Dendritic cell treated with granulocyte-macrophage colony-stimulating factor and Interleukin-4, amounts not matched to agents 40 ng/mL and 50 ng/mL, for 4 days (primary cell): ENCODE data around the gene NEK9.

Experiments used
- H3K27ac Mint-ChIP-seq: one replicate; pipeline ENCODE4 v1.8.0; 2022; ENCODE audit warnings: mild to moderate bottlenecking, mixed read lengths
- H3K27me3 Mint-ChIP-seq: one replicate; pipeline ENCODE4 v1.8.0; 2022; ENCODE audit warnings: mild to moderate bottlenecking, mixed read lengths
- H3K36me3 Mint-ChIP-seq: one replicate; pipeline ENCODE4 v1.8.0; 2022; ENCODE audit warnings: low read depth, mixed read lengths
- H3K4me1 Mint-ChIP-seq: one replicate; pipeline ENCODE4 v1.8.0; 2022; ENCODE audit warnings: low read depth, mixed read lengths
- H3K4me3 Mint-ChIP-seq: one replicate; pipeline ENCODE4 v1.8.0; 2022; ENCODE audit warnings: mild to moderate bottlenecking, moderate library complexity, mixed read lengths
- H3K9me3 Mint-ChIP-seq: one replicate; pipeline ENCODE4 v1.8.0; 2022; ENCODE audit warnings: mixed read lengths
- intact Hi-C: fragments of 100-400 bp; cut with micrococcal nuclease; formaldehyde crosslinking; loops from one replicate; pipeline ENCODE4 v1.15.0; 2022

The NEK9 gene

DNA sequence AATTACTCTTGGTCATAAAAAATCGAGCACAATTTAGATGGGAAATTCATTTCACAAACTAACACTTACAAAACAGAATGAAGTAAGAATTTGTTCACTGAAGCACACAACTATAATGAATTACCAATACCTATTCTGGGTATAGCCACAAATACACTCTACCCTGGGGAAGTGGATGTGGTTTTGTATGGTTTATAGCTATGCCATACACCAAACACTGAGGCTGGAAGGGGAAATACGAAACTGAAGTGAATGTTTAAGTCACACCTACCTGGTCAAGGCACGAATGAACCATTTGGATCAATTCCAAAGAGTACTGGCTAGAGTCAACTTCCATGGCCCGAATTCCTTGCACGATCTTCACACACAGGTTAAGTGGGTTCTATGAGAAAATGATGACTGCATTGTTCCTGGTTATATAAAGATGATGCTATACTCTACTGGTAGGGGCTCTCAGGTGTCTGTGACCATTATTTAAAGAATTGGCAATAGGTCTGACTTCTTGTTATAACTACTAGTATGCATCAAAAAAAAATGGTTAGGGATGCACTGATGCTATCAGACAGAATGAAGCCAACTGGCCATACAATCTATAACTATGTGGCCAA lies 12.8 kb downstream of the NEK9 start:
- no peak overlapping the region for H3K4me3 Mint-ChIP-seq
- H3K36me3 Mint-ChIP-seq = peaks cover 93% of the 10 kb centered on the region
- no peaks in the 10 kb centered on the region for H3K4me1 Mint-ChIP-seq
- no peaks in the 10 kb centered on the region for H3K9me3 Mint-ChIP-seq
- H3K27me3 Mint-ChIP-seq = no peaks in the 10 kb centered on the region
- intact Hi-C loops = no loop called here
- no peak overlapping the region for H3K27ac Mint-ChIP-seq

DNA sequence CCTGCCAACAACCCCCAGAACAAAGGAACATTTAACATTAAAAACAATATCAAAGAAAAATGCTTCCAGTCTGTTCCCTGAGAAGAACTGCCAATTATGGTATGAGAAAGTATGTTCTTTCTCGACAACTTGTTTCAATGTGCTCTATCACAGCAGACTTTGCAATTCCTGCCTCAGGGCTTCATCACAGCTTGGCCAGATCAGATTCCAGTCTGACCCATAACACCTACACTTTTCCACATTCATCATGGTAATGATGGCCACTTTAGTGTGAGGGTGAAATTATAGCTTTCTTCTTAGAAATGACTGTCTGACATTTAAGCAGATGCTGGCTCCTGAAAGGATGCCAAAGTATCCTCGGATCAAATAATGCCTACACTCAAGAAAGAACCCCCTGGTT lies 17.0 kb downstream of the NEK9 start:
- intact Hi-C loops = no loop called here
- Mint-ChIP-seq H3K4me3 (no peak overlapping the region), H3K36me3 (peaks cover 93% of the 10 kb centered on the region)

DNA sequence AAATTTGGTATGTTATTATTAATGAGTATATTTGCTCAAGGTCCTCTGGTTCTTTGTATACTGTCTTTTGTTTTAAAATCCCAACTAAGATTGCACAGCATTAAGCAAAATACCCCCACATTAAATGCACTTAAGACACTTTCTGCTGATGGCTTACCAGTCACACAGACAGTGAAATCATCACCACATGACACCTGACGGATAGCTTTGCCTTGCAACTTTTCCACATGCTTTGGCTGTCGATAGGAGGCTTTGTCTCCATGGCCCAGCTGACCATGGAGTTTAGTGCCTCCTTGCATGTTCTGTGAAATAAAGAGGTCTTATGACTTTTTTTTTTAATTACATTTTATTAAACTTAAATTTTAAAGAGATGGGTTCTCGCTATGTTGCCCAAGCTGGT lies 19.7 kb downstream of the NEK9 start:
- H3K27ac Mint-ChIP-seq = no peak overlapping the region
- intact Hi-C loops = no loop called here
- peaks cover 97% of the 10 kb centered on the region for H3K36me3 Mint-ChIP-seq
- no peak overlapping the region for H3K4me3 Mint-ChIP-seq
- H3K27me3 Mint-ChIP-seq = no peaks in the 10 kb centered on the region
- no peaks in the 10 kb centered on the region for H3K4me1 Mint-ChIP-seq
- no peaks in the 10 kb centered on the region for H3K9me3 Mint-ChIP-seq

More for the DNA sequence above, 17.0 kb downstream of the NEK9 start:
- Mint-ChIP-seq H3K27ac (no peak overlapping the region), H3K9me3 (no peaks in the 10 kb centered on the region), H3K27me3 (no peaks in the 10 kb centered on the region), H3K4me1 (no peaks in the 10 kb centered on the region)

DNA sequence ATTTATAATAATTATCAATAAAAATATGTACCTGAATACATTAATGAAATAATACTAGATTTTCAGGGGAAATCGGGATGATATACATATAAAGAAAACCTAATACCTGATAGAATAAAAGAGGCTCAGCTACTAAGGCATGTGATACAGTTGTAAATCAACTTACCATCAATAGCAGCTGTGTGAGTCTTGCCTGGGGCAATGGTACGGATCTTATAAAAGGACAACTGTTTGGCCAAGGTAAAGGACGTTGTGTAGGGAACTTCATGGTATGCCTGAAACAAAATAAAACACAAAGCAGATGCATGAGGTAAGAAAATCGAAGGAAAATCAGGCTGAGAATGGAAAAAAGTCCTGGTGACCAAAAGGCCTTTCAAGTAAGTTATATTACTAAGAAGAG lies 25.4 kb downstream of the NEK9 start:
- no peak overlapping the region for H3K4me3 Mint-ChIP-seq
- no peaks in the 10 kb centered on the region for H3K4me1 Mint-ChIP-seq
- no peaks in the 10 kb centered on the region for H3K9me3 Mint-ChIP-seq
- intact Hi-C loops = no loop called here
- H3K27ac Mint-ChIP-seq = no peak overlapping the region
- peaks cover 98% of the 10 kb centered on the region for H3K36me3 Mint-ChIP-seq
- H3K27me3 Mint-ChIP-seq = no peaks in the 10 kb centered on the region

DNA sequence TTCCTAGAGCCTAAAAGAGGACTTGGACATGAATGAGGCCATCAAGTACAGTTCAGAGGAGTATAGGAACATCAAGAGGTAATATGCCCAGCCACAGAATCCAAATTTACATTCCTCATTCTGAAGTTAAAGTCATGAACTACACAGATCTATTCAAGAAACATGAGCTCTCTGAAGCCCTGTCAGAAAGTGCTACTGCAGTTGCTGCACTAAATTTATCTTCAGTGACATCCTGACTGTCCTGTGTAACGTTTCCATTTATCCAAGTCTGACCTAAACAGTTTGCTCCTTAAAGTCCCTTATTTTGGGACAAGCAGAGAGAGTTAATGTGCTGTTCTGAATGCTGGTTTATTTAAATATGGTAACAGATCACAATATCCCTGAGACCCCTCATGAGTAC lies 28.2 kb downstream of the NEK9 start:
- H3K4me1 Mint-ChIP-seq = no peaks in the 10 kb centered on the region
- intact Hi-C loops = no loop called here
- H3K4me3 Mint-ChIP-seq = no peak overlapping the region
- H3K36me3 Mint-ChIP-seq = peaks cover 98% of the 10 kb centered on the region
- no peaks in the 10 kb centered on the region for H3K27me3 Mint-ChIP-seq
- H3K9me3 Mint-ChIP-seq = no peaks in the 10 kb centered on the region
- H3K27ac Mint-ChIP-seq = no peak overlapping the region

DNA sequence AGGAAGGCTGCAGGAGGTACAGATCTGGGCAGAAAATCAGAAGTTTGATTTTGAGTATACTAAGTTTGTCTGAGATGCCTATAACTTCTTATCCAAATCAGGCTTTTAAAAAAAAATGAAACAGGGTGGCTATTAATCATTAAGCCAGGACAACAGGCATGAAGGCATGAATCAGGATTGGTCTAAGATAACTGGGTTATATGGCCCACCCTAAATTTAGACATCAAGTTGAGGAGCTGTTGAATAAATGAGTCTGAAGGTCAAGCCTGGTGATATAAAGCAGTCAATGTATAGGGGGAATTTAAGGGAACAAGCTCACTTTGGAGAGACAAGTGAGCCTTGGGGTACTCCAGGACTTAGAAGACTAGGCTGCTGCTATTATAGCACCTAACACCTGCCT lies 28.6 kb downstream of the NEK9 start:
- Mint-ChIP-seq H3K27ac (no peak overlapping the region), H3K4me1 (no peaks in the 10 kb centered on the region), H3K4me3 (no peak overlapping the region), H3K9me3 (no peaks in the 10 kb centered on the region), H3K27me3 (no peaks in the 10 kb centered on the region), H3K36me3 (peaks cover 99% of the 10 kb centered on the region)
- intact Hi-C loops = no loop called here

DNA sequence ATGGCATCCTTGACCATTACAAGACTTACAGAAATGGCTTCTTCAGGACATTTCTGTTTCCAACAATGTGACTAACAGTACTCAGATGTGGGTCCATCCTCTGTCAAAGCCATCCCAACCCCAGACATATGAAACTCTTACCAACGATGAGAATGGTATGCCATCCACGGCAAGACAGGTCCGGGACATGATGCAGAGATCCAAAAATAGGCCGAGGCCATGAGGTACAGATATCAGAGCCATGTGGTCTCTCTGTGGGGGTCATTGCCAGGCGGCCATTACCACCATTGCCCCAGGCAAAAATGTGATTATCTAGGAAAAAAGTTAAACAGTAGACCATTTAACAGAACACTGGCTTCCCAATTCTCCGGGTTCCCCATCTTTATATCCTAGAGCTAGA lies 29.9 kb downstream of the NEK9 start:
- H3K36me3 Mint-ChIP-seq = peaks cover 97% of the 10 kb centered on the region

DNA sequence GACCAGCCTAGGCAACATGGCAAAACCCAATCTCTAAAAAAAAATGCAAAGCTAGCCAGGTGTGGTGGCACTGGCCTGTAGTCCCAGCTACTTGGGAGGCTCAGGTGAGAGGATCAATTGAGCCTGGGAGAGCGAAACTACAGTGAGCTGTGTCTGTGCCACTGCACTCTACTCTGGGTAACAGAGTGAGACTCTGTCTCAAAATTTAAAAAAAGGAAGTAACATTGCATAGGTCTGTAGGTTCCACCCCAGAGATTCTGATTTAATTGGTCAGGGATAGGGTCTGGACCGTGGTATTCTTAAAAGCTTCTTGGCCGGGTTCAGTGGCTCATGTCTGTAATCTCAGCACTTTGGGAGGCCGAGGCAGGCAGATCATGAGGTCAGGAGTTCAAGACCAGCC lies 31.2 kb downstream of the NEK9 start:
- Mint-ChIP-seq H3K27ac (no peak overlapping the region), H3K9me3 (no peaks in the 10 kb centered on the region), H3K4me3 (no peak overlapping the region), H3K4me1 (no peaks in the 10 kb centered on the region), H3K36me3 (peaks cover 97% of the 10 kb centered on the region), H3K27me3 (no peaks in the 10 kb centered on the region)
- intact Hi-C loops = no loop called here

More for the DNA sequence above, 29.9 kb downstream of the NEK9 start:
- no peaks in the 10 kb centered on the region for H3K27me3 Mint-ChIP-seq
- no peaks in the 10 kb centered on the region for H3K9me3 Mint-ChIP-seq
- no peaks in the 10 kb centered on the region for H3K4me1 Mint-ChIP-seq
- H3K27ac Mint-ChIP-seq = no peak overlapping the region
- no peak overlapping the region for H3K4me3 Mint-ChIP-seq
- intact Hi-C loops = no loop called here

DNA sequence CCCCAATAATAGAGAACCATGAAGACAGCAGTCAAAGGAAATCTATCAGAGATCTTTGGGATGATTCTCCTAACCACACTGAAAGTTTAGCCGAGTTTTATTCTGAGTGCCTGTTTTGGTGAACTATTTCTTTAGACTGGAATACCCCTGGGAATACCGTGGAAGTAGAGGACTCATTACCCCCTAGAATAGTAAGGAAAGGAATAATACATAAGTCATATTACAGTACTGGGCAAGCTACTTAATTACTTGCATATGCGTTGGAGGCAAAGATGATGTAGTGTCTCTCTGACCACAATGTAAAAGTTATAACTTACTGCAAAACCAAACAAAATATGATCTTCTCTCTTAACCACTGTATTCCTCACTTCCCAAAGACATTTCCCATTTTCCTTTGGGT lies 32.0 kb downstream of the NEK9 start:
- intact Hi-C loops = no loop called here
- Mint-ChIP-seq H3K4me3 (no peak overlapping the region), H3K9me3 (no peaks in the 10 kb centered on the region), H3K36me3 (peaks cover 96% of the 10 kb centered on the region), H3K27me3 (no peaks in the 10 kb centered on the region), H3K4me1 (no peaks in the 10 kb centered on the region), H3K27ac (no peak overlapping the region)

DNA sequence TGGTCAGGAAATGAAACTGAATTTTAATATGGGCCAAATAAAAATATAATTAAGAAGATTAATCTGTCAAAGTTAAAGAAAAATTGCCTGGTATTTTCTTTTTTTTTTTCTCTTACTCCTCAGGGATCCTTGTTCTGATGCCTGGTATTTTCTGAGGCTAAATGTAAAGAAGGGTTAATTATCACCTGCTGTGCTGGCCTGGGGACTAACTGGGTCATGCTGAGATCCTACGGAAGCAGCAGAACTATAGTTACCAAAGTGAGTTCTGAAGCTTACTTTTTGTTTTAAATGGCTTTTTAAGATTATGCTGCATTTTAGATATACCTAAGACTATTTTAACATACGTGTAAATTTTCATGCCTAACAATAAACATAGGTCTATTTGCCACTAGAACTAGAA lies 34.1 kb downstream of the NEK9 start:
- no peaks in the 10 kb centered on the region for H3K4me1 Mint-ChIP-seq
- H3K27ac Mint-ChIP-seq = no peak overlapping the region
- H3K4me3 Mint-ChIP-seq = no peak overlapping the region
- H3K9me3 Mint-ChIP-seq = no peaks in the 10 kb centered on the region
- peaks cover 76% of the 10 kb centered on the region for H3K36me3 Mint-ChIP-seq
- H3K27me3 Mint-ChIP-seq = no peaks in the 10 kb centered on the region
- intact Hi-C loops = no loop called here

DNA sequence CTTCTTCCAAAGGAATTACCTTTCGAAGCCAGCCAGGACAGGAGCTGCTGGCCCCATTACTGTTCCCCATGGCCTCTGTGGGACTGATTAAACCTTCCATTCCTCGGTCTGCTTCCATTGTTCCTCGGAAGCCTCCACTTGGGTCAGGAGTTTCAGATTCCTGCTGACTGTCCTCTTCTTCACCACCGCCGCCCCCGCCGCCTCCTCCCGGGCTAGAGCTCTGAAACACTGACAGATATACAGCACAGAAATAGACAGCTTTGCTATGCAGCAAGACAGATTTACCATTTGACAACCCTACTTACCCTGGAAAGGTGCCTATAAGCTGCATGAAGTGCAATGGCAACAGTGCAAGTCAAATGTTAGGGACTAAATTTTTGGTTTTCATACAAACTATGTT lies 35.6 kb downstream of the NEK9 start:
- H3K4me1 Mint-ChIP-seq = no peaks in the 10 kb centered on the region
- H3K36me3 Mint-ChIP-seq = peaks cover 76% of the 10 kb centered on the region
- no peaks in the 10 kb centered on the region for H3K9me3 Mint-ChIP-seq
- no peak overlapping the region for H3K27ac Mint-ChIP-seq
- no peak overlapping the region for H3K4me3 Mint-ChIP-seq
- no peaks in the 10 kb centered on the region for H3K27me3 Mint-ChIP-seq
- intact Hi-C loops = no loop called here

DNA sequence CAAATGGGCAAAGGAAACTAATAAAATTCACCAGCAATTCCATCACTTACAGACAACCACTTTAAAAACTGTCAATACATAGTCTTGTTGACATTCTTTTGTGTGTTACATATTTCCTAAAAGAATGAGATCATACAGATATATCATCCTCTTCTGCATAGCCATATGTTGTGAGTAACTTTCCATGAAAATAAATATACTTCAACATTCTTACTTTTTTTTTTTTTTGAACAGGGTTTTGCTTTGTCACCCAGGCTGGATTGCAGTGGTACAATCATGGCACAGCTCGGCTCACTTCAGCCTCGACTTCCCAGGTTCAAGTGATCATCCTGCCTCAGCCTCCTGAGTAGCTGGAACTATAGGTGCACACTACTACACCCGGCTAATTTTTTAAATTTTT lies 36.5 kb downstream of the NEK9 start:
- Mint-ChIP-seq H3K27me3 (no peaks in the 10 kb centered on the region), H3K9me3 (no peaks in the 10 kb centered on the region), H3K36me3 (peaks cover 76% of the 10 kb centered on the region), H3K4me3 (no peak overlapping the region), H3K27ac (no peak overlapping the region), H3K4me1 (no peaks in the 10 kb centered on the region)
- intact Hi-C loops = no loop called here

DNA sequence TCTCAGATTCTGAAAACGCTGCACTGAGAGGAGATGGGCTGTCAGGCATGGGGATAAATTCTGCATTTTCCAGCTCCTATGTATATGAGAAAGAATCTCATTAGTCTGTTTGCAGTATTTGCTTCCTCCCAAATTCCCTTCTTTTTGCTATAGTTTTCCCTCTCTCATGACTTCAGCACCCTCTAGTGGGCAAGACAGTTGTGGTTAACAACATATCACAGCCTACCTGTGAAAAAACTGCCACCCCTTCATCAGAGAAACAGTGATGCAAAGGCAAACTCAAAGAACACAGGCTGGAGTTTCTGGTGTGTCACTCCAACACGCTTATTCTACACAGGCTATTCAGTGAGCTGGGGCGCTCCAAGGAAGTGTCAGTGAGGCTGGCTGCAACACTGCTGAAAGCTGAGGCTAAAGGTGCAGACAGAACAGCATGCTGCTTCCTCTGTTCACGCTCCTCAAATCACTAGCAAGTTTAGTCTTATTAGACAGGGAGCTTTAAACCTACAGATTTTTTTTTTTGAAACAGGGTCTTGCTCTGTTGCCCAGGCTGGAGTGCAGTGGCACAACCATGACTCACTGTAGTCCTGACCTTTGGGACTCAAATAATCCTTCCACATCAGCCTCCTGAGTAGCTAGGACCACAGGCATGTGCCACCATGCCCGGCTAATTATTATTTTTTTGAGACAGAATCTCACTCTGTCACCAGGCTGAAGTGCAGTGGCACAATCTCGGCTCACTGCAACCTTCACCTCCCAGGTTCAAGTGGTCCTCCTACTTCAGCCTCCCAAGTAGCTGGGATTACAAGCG lies 38.1 kb downstream of the NEK9 start:
- H3K9me3 Mint-ChIP-seq = no peaks in the 10 kb centered on the region
- intact Hi-C loops = loop anchor here (1.0 to 10.0 kb wide), 4 partner anchors 54 to 228 kb away; no protein-coding TSS in a partner anchor
- H3K4me3 Mint-ChIP-seq = no peak overlapping the region
- no peak overlapping the region for H3K27ac Mint-ChIP-seq
- H3K4me1 Mint-ChIP-seq = no peaks in the 10 kb centered on the region
- H3K36me3 Mint-ChIP-seq = peaks cover 76% of the 10 kb centered on the region
- H3K27me3 Mint-ChIP-seq = no peaks in the 10 kb centered on the region

DNA sequence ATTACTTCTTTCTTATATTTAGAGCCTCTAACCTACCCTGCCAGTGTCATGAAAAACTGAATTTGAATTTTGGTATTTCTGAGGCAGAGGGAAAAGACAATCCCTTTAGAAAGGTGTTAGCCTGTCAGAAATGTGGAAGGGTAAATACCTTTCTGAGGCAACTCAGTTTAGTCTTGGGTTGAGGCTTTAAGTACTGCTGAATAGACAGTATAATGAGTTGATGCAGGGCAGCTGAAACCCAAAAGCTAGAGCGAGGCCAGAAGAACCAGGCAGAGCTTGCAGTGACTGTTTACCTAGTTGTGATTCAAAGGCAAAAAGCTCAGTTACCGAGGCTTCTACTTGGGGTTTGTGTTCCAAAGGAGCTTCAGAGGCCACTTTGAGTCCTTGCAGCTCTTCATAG lies 38.7 kb downstream of the NEK9 start:
- no peaks in the 10 kb centered on the region for H3K9me3 Mint-ChIP-seq
- no peaks in the 10 kb centered on the region for H3K27me3 Mint-ChIP-seq
- no peak overlapping the region for H3K27ac Mint-ChIP-seq
- H3K4me1 Mint-ChIP-seq = no peaks in the 10 kb centered on the region
- intact Hi-C loops = loop anchor here (1.0 to 10.0 kb wide), 4 partner anchors 53 to 227 kb away; no protein-coding TSS in a partner anchor
- peaks cover 77% of the 10 kb centered on the region for H3K36me3 Mint-ChIP-seq
- no peak overlapping the region for H3K4me3 Mint-ChIP-seq
